Activated CD4-positive, alpha-beta T cell treated with anti-CD3 and anti-CD28 coated beads for 24 hours (primary cell): ENCODE results near the gene SARDH.

Experiments
- DNase-seq, 2 donors: peaks; one replicate each; pipeline ENCODE4 v3.0.0-alpha.2; 2020; ENCODE audit warnings: low read depth in 2 of 2

SARDH gene

DNA sequence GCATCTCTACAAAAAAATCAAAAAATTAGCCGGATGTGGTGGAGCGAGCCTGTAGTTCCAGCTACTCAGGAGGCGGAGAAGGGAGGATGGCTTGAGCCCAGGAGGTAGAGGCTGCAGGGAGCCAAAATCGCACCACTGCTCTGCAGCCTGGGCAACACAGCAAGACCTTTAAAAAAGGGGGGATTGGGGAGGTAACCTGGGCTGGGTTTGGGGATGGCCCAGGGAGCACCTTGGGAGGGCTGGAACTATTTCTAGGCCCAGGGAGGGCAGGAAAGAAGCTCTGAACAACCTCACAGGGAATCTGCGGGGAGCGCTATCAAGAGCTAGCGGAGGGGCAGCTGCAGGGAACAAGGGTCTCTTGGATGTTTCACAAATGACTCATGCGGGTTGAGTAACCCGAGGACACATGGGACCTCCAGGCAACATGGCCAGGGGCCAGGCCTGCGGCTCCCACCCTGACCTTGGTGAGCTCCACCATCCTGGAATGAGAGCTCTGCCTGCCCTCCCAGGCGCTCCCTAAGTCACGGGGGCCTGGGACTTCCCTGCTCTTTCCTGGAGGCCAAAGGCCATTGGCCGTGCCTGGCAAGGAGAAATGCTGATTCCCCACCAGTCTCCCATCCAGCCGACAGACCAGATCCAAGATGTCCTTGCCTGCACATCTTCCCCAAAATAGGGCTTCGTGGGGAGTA, 23.4 kb downstream of the SARDH start:
- no peak for DNase-seq

DNA sequence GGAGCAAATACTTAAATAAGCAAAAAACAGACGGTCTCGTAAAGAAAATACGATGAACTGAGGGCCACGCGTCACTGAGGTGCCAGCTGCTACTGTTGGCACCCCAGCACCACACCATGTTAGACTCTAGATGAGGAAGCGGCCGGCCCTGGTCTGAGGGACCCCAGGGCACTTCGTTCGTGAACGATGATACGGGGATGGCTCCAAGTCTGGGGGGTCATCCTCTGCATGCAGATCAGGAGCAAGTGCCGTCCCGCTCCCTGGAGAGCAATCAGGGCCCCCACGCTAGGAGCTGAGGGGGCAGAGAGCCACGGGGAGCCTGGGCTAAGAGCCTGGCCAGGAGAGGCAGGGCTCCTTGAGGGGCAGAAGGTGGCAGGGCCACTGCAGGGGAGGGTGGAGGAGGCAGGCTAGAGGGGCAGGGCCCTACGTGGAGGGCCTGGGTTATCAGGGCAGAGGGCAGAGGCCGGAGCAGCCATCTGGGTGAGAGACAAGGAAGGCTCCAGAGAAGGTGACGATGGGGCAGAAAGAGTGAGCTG, 24.1 kb downstream of the SARDH start:
- no peak for DNase-seq

DNA sequence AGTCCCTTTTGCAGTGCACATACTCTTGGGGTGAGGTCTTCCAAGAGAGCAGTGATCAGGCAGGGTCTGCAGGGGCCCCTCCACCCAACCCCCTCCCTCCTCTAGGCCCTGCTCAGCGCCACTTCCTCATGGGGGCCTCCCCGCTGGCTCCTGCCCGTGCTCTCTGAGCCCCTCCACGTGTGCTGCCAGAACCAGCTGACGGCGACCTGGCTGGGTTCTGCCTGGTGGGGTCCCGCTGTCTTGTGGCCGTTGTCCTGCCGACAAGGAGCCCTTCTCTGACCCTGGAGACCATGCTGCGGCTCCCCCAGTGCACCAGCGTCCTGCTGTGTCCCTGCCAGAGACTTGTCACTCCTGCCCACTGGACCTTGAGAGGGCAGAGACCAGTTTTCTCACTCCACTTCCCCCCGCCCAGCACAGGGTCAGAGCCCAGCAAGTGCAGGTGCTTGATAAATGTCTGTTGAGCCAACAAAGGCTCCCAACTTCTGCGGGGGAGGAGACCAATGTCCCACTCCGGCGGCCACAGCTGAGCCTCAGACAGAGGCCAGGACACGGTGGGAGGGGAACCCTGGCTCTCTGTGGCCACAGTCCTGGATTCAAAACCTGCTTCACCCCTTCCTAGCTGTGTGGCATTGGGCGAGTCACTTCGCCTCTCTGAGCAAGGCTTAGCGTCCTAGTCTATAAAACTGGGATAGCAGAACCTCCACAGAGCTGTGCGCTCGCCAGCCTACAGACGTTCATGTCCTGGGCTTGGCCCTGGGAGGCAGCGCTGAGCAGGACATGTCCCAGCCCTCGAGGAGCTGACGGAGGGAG, 24.8 kb downstream of the SARDH start:
- no peak for DNase-seq

DNA sequence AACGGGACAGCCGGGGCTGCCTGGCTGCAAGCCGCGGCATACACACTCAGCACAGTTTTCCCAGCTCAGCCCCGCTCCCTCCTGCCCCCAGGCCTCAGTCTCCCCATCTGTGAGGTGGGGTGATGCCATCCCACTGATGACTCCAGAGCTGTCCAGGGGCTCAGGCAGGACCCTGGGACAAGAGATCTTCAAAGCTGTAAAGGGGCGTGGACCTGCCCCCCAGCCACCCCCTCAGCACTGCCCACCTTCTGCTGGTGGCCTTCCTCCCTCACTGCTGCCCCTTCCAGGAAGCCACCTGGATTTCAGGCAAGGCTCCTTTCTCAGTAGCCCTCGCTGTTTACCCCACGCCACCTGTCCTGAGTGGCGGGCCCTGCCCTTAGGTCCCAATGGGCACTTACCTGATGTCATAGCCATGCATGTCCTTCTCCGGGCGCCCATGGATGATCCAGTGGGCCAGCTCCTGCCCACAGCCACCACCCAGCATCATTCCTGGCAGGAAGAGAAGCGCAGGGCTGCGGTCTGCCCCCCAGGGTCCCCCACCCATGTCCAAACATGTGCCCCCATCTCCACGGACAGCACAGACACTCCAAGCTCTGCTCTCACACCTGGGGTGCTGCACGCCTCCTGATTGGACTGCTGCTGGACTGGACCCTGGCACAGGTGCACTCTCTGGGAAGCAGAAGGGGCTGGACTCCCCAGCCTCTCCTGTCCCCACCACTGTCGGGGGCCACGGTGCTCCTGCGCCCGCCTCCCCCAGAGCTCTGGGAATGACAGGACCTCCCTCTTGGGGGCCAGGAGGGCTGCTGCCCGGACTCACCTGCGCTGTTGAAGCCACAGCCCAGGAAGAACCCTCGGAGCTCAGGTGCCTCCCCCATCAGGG, 25.7 kb downstream of the SARDH start:
- no peak for DNase-seq

DNA sequence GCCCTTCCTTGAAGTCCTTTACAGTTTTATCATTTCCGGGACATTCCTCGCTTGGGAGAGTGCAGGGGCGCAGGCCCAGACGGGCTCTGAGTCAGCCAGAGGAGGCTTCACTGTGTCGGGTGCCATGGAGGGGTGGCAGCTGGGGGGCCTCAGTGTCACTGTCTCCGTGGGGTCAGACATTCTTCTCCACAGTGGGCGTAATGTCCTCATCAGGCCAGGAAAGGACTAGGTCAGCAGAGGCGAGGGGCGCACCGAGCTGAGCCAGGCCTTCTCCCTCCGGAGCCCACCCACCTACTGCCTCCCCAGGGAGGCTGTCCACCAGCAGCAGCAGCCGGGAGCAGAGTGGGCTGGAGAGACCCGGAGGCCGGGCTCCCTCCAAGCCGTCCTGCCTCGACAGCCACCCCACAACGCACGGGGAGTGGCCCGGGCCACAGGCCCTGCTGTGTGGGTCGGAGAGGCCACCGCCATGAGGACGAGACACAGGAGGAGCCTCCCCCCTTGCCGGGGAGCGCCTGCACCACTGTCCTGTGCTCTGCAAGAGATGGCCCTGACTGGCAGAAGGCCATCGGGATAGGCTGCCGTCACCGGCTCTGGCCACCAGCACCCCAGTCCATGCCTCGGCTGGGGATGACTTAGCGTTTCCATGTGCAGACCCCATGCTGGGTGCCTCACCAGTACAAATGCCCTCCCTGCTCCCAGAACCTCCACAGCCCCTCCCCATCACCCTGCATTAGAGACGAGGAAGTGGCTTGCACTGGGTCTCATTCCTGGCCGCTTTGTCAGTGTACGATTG, 26.5 kb downstream of the SARDH start:
- no peak for DNase-seq

DNA sequence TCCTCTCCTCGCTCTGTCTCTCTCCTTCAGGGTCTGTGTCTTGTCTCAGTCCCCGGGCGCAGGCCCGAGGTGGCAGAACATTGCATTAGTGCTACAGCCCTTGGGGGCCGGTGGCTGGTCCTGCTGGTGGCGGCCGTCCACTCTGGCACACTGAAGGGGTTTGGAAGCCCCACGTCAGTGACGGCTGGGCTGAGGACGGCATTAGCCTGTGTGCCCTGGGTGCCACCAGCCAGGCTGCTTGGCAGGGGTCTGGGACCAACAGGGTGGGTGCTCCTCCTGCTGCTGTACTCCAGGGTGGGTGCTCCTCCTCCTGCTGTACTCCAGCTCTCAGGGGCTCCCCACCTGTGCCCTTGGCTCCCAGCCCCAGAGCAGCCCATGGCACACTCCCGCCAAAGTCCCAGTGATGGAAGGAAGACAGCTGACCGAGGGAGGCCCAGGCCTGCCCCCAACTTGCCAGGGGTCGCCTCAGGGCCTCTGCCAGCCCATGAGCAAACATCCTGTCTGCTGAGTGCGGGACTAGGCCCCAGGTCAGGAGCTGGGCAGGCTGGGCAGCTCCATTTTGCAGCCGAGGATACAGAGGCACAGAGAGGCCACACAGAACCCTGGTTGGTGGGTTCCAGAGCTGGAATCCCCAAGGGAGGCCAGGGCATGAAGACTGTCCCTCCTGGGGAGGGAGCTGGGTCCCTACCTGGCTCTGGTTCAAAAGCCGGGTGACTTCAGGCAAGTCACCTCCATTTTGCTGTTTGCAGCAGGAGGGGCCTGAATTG, 27.3 kb downstream of the SARDH start:
- no peak for DNase-seq

DNA sequence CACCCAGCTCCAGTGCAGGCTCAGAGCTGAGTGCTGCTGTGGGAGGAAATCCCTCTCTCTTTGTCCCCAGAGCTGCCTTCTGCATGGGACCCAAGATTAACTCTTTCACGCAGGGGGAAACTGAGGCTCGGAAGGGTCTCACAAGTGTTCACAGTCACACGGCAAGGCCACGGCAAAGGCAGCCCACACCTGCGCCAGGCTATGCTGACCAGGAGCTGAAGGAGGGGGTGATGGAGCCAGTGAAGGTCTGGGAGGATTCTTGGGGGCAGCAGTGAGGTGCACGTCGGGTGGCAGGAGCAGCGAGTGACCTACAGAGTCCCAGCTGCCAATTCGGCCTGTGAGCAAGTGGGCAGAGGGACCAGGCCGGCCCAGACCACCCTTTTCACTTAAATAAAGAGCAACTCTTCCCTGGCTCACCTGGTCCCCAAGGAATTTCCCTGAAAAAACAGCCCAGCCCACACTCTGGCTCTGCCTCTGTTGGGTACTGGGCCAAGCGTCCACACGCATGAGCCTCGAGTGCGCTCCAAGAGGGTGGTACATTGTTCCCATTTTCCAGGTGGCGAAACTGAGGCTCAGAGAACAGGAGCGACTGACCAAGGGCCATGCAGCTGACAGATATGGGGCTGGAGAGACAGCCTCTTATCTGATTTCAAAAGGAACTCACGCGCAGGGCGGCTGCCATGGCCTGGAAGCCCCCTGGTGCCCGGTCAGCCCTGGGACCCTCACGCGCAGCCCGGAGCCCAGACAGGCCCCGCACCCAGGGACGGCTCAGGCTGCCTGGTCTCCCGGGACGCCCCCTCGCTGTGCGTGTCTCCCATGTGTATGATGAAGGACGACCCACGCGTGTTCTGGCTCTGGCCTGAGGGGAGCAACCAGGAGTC, 28.2 kb downstream of the SARDH start:
- no peak for DNase-seq

DNA sequence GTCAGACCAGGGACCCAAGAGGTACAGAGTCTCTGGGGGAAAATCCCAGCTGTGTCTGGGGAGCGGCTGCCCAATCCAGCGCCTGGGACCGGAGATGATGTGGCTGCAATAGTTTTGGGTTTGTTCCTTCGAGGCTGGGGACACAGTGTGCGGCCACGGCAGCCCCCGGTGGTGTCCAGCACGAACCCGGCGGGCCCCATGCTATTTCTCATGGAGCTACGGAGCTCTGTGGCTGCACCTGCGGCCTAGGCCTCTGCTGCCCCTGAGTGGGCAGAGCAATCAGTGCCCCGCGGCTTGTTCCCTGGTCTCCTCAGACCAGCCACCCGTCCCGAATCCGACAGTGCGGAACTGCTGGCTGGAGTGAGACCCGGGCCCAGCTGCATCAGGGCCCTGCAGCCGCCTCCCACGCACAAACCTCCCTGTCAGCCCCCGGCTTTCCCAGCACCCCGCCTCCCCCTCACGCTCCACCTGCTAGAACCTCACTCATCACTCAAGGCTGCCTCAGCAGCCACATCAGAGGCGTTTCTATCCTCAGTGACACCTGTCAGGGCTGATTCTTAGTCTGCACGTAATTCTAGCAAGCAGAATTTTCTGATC, 29.0 kb downstream of the SARDH start:
- DNase-seq, result peak; percentile 28 to 42

DNA sequence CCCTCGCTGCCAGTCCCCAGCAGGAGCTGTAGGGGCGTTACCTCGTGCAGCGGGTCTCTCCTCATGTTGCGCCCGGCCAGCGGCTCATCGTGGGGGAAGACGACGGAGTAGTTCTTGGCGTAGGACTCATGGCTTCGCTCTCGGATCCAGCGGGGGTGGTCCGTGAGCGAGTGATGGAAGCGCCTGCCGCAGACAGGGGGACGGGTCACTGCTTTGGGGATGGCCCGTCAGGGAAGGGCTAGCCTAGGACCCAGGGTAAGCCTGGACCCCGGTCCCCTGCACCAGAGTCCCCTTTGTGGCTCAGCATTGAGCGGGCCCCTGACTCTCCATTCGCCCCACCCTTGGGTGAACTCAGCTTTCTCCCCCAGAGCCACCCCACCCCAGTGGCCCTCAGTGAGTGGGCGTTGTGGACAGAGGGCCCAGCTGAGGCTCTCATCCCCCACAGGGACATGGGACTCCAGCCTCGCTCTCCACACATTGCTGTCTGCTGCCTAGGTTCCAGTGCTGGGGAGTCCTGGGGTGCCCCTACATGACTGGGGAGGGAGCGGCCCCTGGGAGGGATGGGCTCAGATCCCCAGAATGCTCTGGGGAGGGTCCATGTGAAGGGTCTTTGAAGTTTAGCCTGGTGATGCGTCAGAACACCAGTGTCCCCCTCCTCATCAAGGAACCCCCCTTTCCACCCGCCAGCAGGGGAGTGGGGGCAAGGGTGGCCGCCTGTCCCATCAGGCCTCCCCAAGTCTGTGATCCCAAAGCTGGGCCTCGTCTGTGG, 29.7 kb downstream of the SARDH start:
- no peak for DNase-seq

DNA sequence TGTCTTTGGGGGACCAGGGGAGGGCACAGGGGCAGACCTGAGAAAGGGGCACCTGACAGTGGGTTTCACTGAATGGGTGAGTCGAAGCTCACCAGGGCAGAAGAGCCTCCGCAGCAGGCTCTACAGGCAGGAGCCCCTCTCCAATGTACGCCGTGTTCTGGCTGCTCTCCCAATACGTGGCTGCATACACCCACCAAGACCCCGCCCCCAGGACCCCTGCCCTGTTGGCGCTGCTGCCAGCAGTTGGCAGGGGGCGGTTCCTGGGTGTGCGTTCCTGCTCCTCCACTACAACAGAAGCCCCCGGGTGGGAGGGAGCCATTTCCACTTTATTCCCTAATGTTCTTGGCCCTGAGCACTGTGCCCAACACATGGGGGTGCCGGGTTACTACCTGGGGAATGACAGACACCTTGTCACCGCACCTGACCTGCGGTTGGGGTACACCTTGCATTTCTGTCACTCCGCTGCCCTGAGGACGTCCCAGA, 30.3 kb downstream of the SARDH start:
- no peak for DNase-seq

DNA sequence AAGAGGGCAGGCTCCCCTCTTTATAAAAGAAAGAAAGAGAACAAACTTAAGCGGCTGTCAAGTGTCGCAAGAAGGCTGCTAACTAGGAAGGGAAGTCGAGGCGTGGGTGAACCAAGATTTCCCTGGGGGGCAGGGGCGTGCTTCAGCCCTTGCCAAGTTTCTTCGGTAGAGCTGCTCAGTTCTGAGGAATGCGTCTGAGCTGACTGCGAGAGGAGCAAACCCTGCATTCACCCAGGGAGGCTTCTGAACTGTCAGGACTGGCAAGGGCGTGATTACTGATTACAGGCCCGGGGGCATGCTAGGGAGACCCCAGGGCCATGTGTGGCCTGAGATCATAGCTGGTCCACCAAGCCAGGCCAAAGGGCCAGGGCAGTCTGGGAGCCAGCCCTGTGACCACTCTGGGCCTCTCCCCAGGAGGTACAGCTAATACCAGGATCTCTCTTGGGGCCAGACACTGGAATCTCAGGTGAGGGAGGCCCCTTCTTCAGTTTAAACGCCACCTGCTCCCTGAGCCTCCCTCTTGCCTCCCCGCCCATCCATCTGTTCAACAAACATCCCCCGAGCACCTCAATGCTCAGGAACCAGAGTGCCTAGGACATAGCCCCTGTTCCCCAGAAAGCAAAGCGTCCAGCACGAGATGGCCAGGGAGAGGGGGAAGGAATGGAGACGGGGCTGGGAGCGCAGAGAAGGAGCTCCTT, 30.9 kb downstream of the SARDH start:
- DNase-seq, result no peak

DNA sequence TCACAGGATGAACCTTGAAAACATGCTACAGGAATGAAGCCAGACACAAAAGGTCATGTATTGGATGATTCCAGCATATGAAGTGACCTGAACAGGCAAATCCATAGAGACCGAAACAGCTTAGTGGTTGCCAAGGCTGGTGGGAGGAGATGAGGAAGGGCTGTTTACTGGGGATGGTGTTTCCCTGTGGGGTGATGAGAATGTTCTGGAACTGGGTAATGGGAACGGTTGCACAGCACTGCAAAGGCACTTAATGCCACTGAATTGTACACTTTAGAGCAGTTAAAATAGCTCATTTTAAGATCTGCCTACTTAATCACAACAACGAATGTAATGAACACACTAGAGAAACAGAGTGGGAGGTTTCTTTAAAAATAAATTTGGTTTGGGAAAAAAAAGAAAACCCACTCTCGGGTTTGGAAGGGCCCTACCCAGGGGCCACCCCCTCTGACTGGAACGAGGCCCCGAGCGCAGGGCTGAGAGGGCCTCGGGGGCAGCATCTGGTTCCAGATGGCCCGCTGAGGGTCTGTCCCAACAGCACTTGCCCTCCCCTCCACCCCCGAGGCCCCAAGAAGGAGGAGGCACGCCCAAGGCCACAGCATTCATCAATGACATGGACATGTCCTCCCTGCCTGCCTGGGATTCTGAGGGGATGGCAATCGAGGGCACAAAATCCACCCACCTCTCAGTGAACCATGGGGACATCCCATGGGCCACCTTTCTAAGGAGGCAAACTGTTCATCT, 31.7 kb downstream of the SARDH start:
- no peak for DNase-seq

DNA sequence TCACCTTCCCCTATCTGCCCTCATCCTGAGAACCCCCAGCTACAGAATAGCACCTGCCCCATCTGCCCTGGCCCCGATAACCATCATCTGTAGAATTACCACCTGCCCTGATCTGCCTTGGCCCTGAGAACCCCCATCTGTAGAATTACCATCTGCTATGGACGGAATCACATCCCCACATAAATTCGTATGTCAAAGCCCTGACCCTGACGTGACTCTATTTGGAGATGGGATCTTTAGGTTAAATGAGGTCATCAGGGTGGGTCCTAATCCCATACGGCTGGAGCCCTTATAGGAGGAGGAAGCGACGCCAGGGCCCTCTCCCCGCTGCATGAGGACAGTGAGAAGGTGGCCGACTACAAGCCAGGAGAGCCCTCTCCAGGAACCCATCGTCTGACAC, 32.6 kb downstream of the SARDH start:
- no peak for DNase-seq

DNA sequence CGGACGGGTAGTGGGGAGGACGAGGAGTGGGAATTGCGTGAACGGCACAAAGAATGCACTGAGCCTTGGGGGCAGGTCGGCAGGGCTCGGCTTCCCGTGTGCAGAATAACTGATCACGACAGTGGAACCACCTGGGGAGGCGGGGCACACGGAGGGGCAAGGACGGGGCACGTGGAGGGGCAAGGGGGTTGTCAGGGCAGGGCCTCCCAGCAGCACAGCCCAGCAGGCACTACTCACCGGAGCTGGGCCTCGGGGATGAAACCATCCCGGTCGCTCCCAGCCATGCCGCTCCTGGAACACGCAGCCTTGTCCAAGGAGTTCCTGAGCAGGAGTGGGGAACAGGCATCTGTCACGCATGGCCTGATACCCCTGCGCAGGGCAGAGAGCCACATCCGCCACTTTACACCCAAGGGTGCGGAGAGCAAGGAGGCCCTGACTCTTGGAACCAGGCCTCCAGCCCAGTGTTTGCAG, 33.4 kb downstream of the SARDH start:
- DNase-seq, result no peak

DNA sequence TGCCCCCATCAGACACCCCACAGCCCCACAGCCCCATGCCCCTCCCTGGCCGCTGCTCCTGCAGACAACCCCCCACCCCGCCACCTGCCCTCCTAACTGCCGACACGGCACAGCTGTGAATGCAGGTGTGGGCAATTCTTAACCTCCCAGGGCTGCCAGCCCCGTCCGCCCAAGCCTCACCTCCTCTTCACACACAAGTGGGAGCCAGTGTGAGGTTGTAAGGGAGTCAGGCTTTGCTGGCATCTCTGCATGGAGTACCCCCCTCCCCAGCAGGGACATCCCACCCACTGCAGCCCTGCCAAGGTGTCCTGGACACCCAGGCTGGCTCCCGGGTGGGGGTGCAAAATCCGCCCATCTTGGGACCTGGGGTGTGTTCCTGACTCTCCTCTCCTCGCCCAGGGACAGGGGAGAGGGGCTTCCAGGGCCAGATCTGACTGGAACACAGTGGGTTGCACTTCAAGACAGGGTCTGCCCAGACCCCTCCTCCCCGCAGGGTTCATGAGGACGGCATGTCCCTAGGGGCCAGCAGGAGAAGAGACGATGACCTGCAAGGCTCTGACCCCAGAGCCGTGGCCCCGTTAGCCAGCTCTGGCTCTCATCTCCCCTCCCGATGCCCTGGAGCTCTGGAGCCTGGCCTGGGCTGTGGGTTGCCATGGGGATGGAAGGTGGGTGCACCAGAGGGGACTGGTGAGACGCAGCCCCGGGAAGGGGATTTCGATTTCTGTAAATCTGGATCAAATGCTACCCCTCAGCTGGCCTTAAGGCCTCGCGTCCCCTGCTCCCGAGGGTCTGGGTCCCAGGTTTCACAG, 34.4 kb downstream of the SARDH start:
- no peak for DNase-seq
